GM18498 (cell line): ENCODE data around the gene NOL11.
"Not testable (repeated sequence)": the region's sequence is repeated elsewhere in the genome, so short reads cannot be mapped to it uniquely, and the experiment has no call there.

Experiments
- ATAC-seq: cut with Tn5 transposase; IDR thresholded peaks from one replicate; pipeline ENCODE4 v1.9.1; 2021; ENCODE audit warnings: mild to moderate bottlenecking, moderate library complexity; ENCODE audit not compliant: unreplicated experiment

Gene NOL11

DNA sequence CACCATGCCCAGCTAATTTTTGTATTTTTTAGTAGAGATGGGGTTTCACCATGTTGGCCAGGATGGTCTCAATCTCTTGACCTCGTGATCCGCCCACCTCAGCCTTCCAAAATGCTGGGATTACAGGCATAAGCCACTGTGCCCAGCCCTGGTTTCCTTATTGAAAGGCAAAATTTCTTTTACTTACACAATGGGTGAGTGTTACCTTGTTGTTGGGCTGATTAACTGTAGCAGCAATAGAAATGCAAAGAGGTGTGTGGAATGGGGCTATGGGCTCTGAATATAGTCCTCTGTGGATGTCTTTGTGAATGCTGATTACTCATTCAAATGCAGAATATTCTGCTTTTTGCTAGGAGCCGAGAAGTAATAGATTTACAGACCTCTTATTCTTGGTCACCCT is 34.4 kb downstream of the NOL11 start:
- ATAC-seq = not testable (repeated sequence)

- no peak for ATAC-seq
These were observed 35.3 kb downstream of the NOL11 start for GRCh38 chr17:67753026-67753425.

GRCh38 chr17:67754001-67754400 is 36.3 kb downstream of the NOL11 start:
- ATAC-seq = no peak

DNA sequence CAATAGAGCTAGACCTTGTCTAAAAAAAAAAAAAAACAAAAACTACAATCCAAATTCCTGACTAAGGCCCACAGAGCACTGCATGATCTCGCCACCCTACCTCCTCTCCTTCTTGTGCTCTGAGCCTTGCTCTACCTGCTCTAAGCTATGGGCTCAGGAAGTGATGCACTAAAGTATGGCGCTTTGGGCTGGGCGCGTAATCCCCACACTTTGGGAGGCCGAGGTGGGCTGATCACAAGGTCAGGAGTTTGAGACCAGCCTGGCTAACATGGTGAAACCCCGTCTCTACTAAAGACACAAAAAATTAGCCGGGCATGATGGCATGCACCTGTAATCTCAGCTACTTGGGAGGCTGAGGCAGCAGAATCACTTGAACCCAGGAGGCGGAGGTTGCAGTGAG is 37.0 kb downstream of the NOL11 start:
- ATAC-seq = not testable (repeated sequence)

DNA sequence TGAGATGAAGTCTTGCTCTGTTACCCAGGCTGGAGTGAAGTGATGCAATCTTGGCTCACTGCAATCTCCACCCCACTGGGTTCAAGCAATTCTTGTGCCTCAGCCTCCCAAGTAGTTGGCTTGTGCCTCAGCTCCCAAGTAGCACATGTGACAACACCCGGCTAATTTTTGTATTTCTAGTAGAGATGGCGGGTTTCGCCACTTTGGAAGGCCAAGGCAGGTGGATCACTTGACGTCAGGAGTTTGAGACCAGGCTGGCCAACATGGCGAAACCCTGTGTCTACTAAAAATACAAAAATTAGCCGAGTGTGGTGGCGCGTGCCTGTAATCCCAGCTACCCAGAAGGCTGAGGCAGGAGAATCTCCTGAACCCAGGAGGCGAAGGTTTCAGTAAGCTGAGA is 39.0 kb downstream of the NOL11 start:
- ATAC-seq = not testable (repeated sequence)

GRCh38 chr17:67759355-67760171 is 41.8 kb downstream of the NOL11 start:
- ATAC-seq = no peak

GRCh38 chr17:67765623-67766022 is 47.9 kb downstream of the NOL11 start:
- ATAC-seq = no peak

DNA sequence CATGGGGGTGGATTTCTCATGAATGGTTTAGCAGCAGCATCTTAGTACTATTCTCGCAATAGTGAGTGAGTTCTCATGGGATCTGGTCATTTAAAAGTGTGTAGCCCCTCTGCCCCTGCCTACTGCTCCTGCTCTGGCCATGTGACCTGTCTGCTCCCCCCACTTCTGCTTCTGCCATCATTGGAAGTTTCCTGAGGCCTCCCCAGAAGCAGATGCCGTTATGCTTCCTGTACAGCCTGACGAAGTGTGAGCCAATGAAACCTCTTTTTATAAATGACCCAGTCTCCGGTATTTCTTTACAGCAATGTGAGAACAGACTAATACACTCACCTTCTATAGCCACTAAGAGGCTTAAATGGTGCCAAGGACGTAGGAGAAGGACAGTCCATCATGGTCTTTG is 51.5 kb downstream of the NOL11 start:
- no peak for ATAC-seq

DNA sequence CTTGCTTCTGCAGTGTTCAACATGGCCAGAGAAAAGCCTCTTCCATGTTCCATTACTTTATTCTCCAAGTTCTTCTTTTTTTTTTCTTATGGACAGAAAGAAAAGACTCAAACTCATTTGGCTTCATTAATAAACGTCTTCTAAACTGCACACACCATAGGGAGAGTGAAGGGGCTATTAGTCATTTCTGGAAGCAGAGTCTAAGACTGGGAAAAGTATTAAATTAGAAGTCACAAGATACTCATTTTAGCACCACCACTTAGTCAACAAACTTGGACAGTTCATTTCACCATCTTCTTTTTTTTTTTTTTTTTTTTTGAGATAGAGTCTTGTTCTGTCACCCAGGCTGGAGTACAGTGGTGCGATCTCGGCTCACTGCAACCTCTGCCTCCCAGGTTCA is 52.8 kb downstream of the NOL11 start:
- ATAC-seq = no peak

GRCh38 chr17:67772679-67773078 is 54.9 kb downstream of the NOL11 start:
- no peak for ATAC-seq

DNA sequence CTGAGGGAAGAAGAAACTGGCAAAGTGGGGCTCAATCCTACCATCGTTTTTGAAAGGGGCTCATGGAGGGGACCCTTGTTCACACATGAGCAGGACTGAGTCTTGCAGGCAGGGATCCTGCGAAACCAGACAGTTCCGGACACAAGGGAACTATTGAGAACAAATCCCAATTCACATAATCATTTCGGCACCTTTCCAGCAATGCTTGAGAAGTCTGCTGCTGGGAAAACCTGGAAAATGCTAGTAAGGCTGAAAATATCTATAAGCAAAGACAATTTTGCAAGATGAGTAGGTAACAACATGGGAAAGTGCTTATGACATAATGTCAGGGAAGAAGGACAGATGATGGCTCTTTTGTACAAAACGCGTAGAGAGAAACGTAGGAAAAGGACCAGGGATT is 55.5 kb downstream of the NOL11 start:
- ATAC-seq = no peak

DNA sequence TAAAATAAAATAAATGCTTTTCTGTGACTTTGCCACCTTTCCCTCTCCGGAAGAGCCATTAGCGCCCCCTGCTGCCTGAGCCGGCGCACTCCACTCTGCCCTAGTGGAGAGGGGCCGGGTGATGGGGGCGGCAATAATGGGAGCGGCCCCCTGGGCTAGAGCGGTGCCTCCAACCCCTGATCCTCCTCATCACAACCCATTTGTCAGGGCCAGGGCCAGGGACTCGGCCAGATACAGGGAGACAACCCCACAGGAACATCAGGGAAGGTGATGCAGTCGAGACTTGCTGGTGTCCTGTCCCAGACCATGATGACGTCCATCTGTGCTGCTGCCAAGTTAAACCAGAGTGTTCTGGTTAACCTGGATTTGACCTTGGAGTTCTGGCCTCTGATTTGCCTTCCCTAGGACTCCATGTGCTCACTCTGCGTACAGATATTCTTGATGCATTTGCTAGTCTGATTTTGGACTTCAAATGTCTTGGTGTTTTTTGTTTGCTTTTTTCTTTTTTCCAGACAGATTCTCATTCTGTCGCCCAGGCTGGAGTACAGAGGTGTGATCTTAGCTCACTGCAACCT is 61.4 kb downstream of the NOL11 start:
- no peak for ATAC-seq

DNA sequence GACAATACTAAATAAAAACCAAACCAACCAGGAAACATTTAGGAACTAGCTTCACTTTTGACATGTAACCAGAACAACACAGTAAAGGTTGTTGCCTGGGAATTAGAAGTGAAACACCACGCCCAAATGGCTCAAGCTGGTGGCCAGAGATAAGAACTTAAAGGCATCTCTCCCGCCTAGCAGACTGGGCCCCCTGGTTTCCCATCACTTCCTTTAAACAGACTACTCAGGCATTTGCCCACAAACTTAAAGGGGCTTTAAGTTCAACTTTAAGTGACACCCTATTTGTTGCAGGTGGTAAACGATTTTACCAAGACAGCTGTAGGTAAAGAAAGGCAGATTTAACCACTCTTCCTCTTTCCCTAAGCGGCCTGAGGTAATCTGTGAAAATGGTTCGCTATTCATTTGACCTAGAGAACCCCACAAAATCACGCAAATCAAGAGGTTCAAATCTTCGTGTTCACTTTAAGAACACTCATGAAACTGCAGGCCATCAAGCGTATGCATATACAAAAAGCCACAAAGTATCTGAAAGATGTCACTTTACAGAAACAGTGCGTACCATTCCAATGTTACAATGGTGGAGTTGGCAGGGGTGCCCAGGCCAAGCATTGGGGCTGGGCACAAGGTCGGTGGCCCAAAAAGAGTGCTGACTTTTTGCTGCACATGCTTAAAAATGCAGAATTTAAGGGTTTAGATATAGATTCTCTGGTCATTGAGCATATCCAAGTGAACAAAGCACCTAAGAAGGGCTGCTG is 66.8 kb downstream of the NOL11 start:
- no peak for ATAC-seq

DNA sequence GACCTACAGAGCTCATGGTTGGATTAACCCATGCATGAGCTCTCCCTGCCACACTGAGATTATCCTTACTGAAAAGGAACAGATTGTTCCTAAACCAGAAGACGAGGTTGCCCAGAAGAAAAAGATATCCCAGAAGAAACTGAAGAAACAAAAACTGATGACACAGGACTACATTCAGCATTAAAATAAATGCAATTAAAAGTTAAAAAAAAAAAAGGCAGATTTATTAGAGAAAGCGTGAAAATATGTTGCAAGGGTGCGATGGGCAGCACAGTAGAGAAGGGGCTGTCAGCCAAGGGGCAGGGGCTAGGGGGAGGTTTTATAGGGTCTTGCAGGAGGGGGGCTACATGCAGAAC is 67.4 kb downstream of the NOL11 start:
- ATAC-seq = no peak

DNA sequence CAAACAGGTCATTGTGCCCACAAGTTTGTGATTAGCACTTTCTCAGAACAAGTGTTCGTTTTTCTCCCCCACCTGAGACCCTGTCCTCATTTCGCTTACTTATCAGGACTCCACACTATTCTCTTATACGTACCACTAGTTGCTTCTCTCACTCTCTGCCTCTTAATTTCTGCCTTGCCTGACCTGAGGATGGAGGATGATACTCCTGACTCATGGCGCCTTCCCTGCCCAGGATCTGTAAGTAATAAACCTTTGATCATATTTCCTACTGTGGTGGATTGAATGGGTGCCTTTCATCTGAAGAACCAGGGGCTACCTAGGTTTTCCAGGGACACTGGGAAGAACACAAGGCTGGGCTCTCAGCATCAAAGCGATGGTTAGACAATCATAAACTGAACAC is 67.8 kb downstream of the NOL11 start:
- no peak for ATAC-seq
